NB4 (cell line): ENCODE measurements around the gene PAPSS2.
"Not testable (repeated sequence)": the region's sequence is repeated elsewhere in the genome, so short reads cannot be mapped to it uniquely, and the experiment has no call there.

ENCODE experiments used
- CTCF ChIP-seq: IDR thresholded peaks from one replicate; pipeline ENCODE4 v1.5.1; 2012; ENCODE audit warnings: low read depth, low read length
- MAX ChIP-seq: IDR thresholded peaks from 2 replicates; pipeline ENCODE4 v1.6.1; 2011; ENCODE audit warnings: low read depth, low read length
- MYC ChIP-seq: IDR thresholded peaks from 2 replicates; pipeline ENCODE4 v1.6.1; 2011; ENCODE audit warnings: low read depth, low read length
- POLR2A ChIP-seq: IDR thresholded peaks from 2 replicates; pipeline ENCODE4 v1.6.1; 2011; ENCODE audit warnings: mild to moderate bottlenecking; ENCODE audit not compliant: insufficient read length; ENCODE audit errors: extremely low read depth

GRCh38 chr10:87611341-87611740 lies 48.3 kb upstream of the PAPSS2 start:
- TF ChIP-seq CTCF, MYC, POLR2A, MAX: not testable (repeated sequence)
